Astrocyte of the cerebellum (primary cell): ENCODE data around the gene IFTAP.

Experiments used
- DNase-seq: peaks from one replicate; pipeline ENCODE4 v3.0.0-alpha.2; 2011; ENCODE audit warnings: low read depth
- H3K4me3 ChIP-seq: 2 replicates; pipeline ENCODE4 v1.5.1; 2011; ENCODE audit warnings: mild to moderate bottlenecking, low read depth, low read length, moderate library complexity
- in situ Hi-C: cut with HindIII; loops from 2 replicates; pipeline ENCODE4 v1.10.0; 2017; ENCODE audit warnings: low sequenced_read_pairs
- TF ChIP-seq, protein P1 (sequence below): IDR thresholded peaks from 2 replicates; pipeline ENCODE4 v1.5.1; 2012; ENCODE audit warnings: low read length, low read depth, moderate library complexity, mild to moderate bottlenecking; ENCODE audit errors: missing control alignments

Gene IFTAP

DNA sequence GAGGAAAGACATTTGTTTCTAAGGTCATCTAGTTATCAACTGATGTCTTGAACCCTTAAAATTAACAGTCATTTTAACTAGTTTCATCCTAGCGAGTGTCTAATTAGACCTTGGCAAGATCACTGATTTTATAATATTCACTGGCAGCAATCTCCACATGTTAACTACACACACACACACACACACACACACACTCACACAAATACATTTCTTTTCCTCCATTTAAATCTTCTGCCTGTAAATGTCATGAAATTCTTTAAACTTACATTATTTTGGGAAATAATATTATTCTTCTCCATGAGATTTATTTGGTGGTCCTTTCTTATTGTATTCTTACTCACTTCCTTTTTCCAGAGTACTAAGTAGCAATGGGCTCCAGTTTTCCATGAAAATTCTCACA lies 2.9 kb upstream of the IFTAP start:
- TF ChIP-seq, protein P1, sequence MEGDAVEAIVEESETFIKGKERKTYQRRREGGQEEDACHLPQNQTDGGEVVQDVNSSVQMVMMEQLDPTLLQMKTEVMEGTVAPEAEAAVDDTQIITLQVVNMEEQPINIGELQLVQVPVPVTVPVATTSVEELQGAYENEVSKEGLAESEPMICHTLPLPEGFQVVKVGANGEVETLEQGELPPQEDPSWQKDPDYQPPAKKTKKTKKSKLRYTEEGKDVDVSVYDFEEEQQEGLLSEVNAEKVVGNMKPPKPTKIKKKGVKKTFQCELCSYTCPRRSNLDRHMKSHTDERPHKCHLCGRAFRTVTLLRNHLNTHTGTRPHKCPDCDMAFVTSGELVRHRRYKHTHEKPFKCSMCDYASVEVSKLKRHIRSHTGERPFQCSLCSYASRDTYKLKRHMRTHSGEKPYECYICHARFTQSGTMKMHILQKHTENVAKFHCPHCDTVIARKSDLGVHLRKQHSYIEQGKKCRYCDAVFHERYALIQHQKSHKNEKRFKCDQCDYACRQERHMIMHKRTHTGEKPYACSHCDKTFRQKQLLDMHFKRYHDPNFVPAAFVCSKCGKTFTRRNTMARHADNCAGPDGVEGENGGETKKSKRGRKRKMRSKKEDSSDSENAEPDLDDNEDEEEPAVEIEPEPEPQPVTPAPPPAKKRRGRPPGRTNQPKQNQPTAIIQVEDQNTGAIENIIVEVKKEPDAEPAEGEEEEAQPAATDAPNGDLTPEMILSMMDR = no peak
- in situ Hi-C loops = no loop called here
- no peak overlapping the region for H3K4me3 ChIP-seq
- DNase-seq = no peak

DNA sequence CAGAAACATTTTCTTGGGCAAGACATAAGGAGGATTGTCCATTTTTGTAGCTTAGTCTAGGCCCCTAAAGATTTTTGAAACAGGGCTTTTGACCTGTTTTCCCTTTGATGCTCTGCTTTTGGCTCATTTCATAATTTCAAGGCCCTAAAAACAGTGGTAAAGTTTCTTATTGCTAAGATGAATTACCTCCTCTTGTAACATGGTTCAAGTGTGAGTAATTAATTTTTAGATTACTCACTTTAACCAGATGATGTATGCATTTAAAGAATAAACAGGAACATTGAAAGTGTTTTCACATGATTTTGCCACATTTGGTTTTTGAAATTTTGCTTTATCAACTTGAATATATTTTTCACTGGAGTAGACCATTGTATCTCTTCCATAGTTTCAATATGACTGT lies 2.6 kb downstream of the IFTAP start:
- TF ChIP-seq, protein P1 = no peak
- no peak overlapping the region for H3K4me3 ChIP-seq
- DNase-seq = no peak
- in situ Hi-C loops = no loop called here

DNA sequence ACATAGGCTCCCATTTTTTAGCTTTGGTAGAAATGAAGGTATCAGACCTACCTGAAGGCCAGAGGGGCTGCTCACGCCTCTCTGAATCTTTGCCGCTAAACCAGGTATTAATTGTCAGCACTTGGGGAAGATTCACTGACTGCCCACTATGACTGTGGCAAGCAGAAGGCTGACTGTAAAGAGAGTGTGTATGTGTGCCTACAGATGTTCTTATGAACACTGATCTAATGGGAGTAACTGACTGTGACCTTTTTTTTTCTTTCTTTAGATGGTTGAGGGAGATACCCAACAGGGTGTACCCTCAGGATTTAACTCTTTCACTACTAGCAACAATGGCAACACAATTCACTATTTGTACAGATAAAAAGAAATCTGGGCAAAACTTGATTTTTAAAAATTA lies 3.7 kb downstream of the IFTAP start, which contains the start of gene RAG2:
TSS of gene RAG2 (minus strand) at position 186 of the 400 bp plus-strand sequence. CDS start 4,068 bp downstream, outside the sequence.
- no peak for DNase-seq
- in situ Hi-C loops = no loop called here
- no peak within 1 kb of the TSS for H3K4me3 ChIP-seq
- TF ChIP-seq, protein P1 = no peak

DNA sequence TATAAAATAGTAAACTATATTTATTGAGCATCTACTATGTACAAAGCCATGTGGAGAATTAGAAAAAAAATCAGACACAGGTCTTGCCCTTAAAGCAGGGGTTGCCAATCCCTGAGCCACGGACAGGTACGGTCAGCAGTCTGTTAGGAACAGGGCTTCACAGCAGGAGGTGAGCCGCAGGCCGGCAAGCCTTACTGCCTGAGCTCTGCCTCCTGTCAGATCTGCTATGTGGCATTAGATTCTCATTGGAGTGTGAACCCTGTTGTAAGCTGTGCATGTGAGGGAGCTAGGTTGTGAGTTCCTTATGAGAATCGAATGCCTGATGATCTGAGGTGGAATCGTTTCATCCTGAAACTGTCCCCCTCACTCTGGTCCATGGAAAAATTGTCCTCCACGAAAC lies 5.9 kb downstream of the IFTAP start:
- H3K4me3 ChIP-seq = no peak overlapping the region
- TF ChIP-seq, protein P1 = no peak
- DNase-seq = no peak
- in situ Hi-C loops = no loop called here

DNA sequence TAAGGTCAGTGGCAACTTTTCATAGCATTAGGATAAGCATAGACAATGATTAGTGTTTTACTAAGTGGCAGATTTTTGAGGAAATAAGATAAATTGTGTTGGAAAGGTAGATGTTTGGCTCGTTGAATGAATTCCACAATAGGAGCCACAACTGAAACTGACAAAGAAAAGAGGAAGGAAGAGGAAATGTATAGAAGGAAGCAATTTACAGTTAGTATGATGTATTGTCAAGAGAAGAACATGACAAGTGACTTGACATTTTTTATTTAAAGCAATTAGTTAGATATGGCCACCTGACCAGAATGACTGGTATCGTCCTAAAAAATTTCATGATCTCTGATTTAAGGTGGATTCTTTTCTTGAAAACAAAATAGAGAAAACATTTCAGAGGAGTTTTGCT lies 6.9 kb downstream of the IFTAP start:
- in situ Hi-C loops = no loop called here
- no peak for DNase-seq

DNA sequence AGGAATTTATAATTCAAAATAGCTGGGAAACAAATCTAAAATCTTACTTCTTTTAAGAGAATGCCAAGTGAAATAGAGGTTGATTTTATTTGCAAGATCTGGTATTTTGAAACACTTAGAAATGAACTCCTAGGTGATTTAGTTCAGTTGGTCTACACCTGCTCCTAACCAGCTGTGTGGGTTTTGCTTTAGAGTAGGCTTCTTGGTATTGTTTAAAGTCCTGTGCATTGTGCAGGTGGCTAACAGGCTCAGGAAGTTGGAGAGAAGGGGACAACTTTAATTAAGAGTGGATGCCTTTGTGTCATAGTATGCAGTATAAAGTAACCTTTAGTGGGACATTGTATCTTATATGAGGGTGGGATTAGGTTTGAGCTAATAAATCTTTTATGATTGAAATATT lies 7.8 kb downstream of the IFTAP start:
- in situ Hi-C loops = no loop called here
- TF ChIP-seq, protein P1 = no peak
- DNase-seq = no peak

More for the DNA sequence above, 6.9 kb downstream of the IFTAP start:
- H3K4me3 ChIP-seq = no peak overlapping the region
- TF ChIP-seq, protein P1 = no peak

More for the DNA sequence above, 7.8 kb downstream of the IFTAP start:
- no peak overlapping the region for H3K4me3 ChIP-seq
